Thyroid gland (tissue), 4 donors: ENCODE results near the gene NBPF9. TPM values are rescaled to one million over a fixed set of nuclear protein-coding genes. Genes with fewer than 3 reads are reported as not detected.
"Not testable (repeated sequence)": the region's sequence is repeated elsewhere in the genome, so short reads cannot be mapped to it uniquely, and the experiment has no call there.

ENCODE experiments used
- DNase-seq, 2 donors: peaks; one replicate each; pipeline ENCODE4 v3.0.0-alpha.2; 2019
- H3K27ac ChIP-seq, 3 donors: fragments of 200-600 bp; sonication (generic); 1 replicate in 2 of 3; 2 replicates in 1 of 3; pipeline ENCODE4 v1.5.1; 2016 to 2019; ENCODE audit warnings: mild to moderate bottlenecking in 1 of 3, moderate library complexity in 1 of 3
- H3K27me3 ChIP-seq: fragments of 200-600 bp; sonication (generic); one replicate; pipeline ENCODE4 v1.5.1; 2019
- H3K36me3 ChIP-seq, 2 donors: fragments of 200-600 bp; sonication (generic); one replicate each; pipeline ENCODE4 v1.5.1; 2016 to 2019
- H3K4me1 ChIP-seq, 2 donors: fragments of 200-600 bp; sonication (generic); one replicate each; pipeline ENCODE4 v1.5.1; 2017 to 2019
- H3K4me3 ChIP-seq, 3 donors: fragments of 200-600 bp; sonication (generic); replicated peaks in 1 of 3; 1 replicate in 2 of 3; 2 replicates in 1 of 3; pipeline ENCODE4 v1.5.1; 2016; ENCODE audit warnings: mild to moderate bottlenecking in 1 of 3
- H3K9me3 ChIP-seq: fragments of 200-600 bp; sonication (generic); one replicate; pipeline ENCODE4 v1.5.1; 2017
- POLR2A ChIP-seq, 2 donors: fragments of 450-650 bp; IDR thresholded peaks; one replicate each; pipeline ENCODE4 v1.6.1; 2017; ENCODE audit warnings: antibody characterized with exemption in 2 of 2, mild to moderate bottlenecking in 2 of 2, moderate library complexity in 1 of 2
- WGBS, 2 donors: methylation state at CpG; one replicate each; pipeline ENCODE4 v1.1.5; 2017; 5-methylcytosine and 5-hydroxymethylcytosine counted together
- intact Hi-C: fragments of 100-400 bp; cut with DNase I; formaldehyde crosslinking; loops from one replicate; pipeline ENCODE4 v1.15.1; 2023
- total RNA-seq, 4 donors: library from RNA; depleted of rRNA; stranded (reverse); fragments of >200 nt; gene quantifications; one replicate each; pipeline ENCODE4 v1.2.3, GENCODE V29; 2016

Gene NBPF9, protein sequence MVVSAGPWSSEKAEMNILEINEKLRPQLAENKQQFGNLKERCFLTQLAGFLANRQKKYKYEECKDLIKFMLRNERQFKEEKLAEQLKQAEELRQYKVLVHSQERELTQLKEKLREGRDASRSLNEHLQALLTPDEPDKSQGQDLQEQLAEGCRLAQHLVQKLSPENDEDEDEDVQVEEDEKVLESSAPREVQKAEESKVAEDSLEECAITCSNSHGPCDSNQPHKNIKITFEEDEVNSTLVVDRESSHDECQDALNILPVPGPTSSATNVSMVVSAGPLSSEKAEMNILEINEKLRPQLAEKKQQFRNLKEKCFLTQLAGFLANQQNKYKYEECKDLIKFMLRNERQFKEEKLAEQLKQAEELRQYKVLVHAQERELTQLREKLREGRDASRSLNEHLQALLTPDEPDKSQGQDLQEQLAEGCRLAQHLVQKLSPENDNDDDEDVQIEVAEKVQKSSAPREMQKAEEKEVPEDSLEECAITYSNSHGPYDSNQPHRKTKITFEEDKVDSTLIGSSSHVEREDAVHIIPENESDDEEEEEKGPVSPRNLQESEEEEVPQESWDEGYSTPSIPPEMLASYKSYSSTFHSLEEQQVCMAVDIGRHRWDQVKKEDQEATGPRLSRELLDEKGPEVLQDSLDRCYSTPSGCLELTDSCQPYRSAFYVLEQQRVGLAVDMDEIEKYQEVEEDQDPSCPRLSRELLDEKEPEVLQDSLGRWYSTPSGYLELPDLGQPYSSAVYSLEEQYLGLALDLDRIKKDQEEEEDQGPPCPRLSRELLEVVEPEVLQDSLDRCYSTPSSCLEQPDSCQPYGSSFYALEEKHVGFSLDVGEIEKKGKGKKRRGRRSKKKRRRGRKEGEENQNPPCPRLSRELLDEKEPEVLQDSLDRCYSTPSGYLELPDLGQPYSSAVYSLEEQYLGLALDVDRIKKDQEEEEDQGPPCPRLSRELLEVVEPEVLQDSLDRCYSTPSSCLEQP (N-terminal part only)
- 10 to 100 TPM; 27.8 to 36.0 (median 30.8) TPM for total RNA-seq

- peak within 1 kb of the TSS in 1 of 3 donors; percentile 73 for H3K27ac ChIP-seq
- TF ChIP-seq POLR2A (IDR thresholded peaks at IDR 0.05): peak in 1 of 2 donors; percentile 89
- H3K36me3 ChIP-seq, H3K4me1 ChIP-seq, H3K27me3 ChIP-seq, H3K4me3 ChIP-seq, H3K9me3 ChIP-seq, intact Hi-C loops: not testable (repeated sequence)
- DNase-seq: peak; percentile 60 to 72
- WGBS, 2 donors: no CpG with 5 or more reads among the region's 85 CpGs
Measured at GRCh38 chr1:149103109-149104081, at the start of gene NBPF9. NBPF9 (minus strand) TSS chr1:149103551; CDS start chr1:149082139, 21,412 bp downstream.

DNA sequence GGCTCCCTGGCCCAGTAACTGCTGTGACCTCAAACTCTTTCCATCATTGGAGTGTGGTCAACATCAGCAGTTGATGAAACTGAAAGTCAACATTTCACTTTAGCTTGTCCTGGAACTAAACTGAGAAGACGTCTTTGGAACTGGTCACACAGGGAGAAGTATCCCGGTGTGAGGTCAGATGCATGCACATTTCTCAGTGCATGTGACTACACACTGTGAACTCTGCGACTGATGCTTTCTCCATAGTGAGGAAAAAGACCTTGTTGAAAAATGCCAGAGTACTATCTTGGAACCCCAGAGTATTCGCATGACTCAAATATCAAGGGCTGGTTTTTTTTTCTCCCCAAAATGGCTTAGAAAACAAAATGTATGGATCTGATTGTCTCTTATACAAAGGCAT is 46.6 kb upstream of the NBPF9 start:
- 55 to 84% methylated on average over 3 to 4 of the region's 4 CpGs for WGBS, 2 donors
- DNase-seq, H3K4me1 ChIP-seq, H3K27ac ChIP-seq, H3K27me3 ChIP-seq, intact Hi-C loops, H3K36me3 ChIP-seq, H3K9me3 ChIP-seq, H3K4me3 ChIP-seq: not testable (repeated sequence)

- H3K27me3 ChIP-seq, H3K36me3 ChIP-seq, intact Hi-C loops, H3K4me3 ChIP-seq, DNase-seq, H3K27ac ChIP-seq, H3K4me1 ChIP-seq, H3K9me3 ChIP-seq: not testable (repeated sequence)
- 94 to 95% methylated on average over 2 of the region's 2 CpGs for WGBS, 2 donors
Measured at GRCh38 chr1:149137585-149137984, 34.2 kb upstream of the NBPF9 start.

- H3K9me3 ChIP-seq, H3K27me3 ChIP-seq, H3K27ac ChIP-seq, intact Hi-C loops, H3K36me3 ChIP-seq, H3K4me3 ChIP-seq, H3K4me1 ChIP-seq: not testable (repeated sequence)
- WGBS, 2 donors: 43 to 51% methylated on average over 7 of the region's 7 CpGs
- DNase-seq: peak; percentile 78 to 79
Measured at GRCh38 chr1:149130938-149131337, 27.6 kb upstream of the NBPF9 start.

DNA sequence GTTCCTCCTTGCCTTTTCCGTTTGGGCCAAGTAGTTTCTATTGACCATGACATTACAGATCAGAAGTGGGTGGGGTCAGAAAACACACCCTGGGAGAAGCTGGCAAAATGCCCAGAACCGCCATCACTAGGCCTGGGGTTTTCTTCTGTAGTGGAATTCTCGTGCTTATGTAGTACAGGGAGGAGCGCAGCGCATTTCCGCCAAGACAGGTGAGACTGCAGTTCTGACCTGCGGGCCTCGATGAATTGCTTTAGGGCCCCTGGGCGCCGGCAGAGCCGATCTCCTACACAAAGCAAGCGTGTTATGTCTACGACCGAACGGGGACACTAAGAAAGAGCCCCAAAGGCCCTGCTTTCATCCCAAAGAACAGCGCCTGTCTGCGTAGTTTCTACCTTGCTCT is 25.9 kb upstream of the NBPF9 start:
- H3K36me3 ChIP-seq, intact Hi-C loops, H3K9me3 ChIP-seq, H3K27me3 ChIP-seq, H3K27ac ChIP-seq, DNase-seq, H3K4me1 ChIP-seq, H3K4me3 ChIP-seq: not testable (repeated sequence)
- no CpG with 5 or more reads among the region's 17 CpGs for WGBS, 2 donors

DNA sequence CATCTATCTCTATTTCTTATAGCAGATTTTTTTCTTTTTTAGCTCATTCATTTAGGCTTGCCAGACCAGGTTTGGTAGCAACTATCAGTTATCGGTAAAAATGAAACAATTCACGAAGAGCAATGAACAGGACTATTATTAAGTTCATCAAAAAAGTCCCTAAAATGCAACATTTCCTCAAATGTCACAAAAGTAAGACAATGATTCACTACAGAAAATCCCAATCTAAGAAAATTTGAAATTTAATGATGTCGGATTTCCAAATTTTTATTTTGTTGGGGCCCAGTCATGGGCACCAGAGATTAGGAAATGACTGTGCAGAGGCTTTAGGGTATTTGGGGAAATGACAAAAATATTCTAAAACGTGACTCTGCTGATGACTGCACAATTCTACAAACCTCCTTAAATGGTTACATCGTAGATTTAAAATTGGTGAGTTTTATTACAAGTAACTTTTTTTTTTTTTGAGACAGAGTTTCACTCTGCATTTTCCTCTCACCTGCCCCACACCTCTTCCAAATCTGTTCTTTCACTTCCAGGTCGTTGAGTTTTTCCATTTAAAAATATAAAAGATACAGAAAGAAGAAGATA is 23.3 kb upstream of the NBPF9 start:
- H3K4me1 ChIP-seq, intact Hi-C loops, H3K9me3 ChIP-seq, H3K4me3 ChIP-seq, H3K27me3 ChIP-seq, H3K36me3 ChIP-seq, DNase-seq, H3K27ac ChIP-seq: not testable (repeated sequence)
- 83 to 88% methylated on average over 6 of the region's 6 CpGs for WGBS, 2 donors

- H3K4me1 ChIP-seq, H3K36me3 ChIP-seq, H3K4me3 ChIP-seq, H3K9me3 ChIP-seq, intact Hi-C loops, H3K27me3 ChIP-seq: not testable (repeated sequence)
- H3K27ac ChIP-seq: peak overlapping the region in 2 of 3 donors; percentile 32 to 53
- WGBS, 2 donors: 8 to 9% methylated on average over 7 to 8 of the region's 15 CpGs
- peak; percentile 47 to 61 for DNase-seq
Measured at GRCh38 chr1:149123948-149124926, 20.9 kb upstream of the NBPF9 start.

DNA sequence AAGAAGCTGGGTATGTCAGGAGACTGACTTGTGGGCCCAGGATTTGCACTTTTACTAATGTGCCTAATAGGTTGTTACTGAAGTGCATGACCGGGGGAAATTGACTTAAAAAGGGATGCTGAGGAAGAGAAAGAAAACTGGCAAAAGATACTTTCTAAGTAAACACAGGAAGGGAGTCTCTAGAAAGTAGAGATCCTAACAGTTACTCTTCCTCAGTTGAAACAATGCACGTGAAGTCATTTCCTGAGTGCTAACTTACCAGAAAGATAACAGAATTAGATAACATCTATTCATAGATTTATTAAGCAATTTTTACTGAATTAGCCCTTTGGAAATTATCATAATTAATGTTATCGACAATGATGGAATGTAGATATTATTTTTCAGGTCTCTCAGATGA is 9.5 kb upstream of the NBPF9 start:
- DNase-seq, intact Hi-C loops: not testable (repeated sequence)
- 82 to 96% methylated on average over 1 of the region's 3 CpGs for WGBS, 2 donors

DNA sequence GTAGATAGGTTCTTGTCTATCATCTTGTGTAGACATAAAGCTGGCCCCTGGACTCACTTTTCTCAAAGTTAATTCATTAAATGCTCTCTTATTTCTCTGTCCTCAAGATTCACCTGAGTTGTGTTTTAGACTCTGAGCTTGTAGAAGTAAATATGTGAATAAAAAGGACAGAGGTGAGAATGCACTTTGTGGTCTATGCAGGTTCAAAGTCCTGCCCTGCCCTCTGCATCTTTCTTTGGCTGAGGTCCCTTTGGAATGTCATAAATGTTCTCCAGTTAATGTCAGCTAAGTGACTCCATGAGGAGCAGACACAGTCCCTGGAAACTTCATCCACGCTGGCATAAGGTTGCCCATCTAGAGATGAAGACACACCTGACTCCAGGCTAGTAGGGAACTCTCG is 7.0 kb upstream of the NBPF9 start:
- H3K36me3 ChIP-seq, H3K27ac ChIP-seq, H3K4me3 ChIP-seq, H3K9me3 ChIP-seq, intact Hi-C loops, H3K27me3 ChIP-seq, DNase-seq, H3K4me1 ChIP-seq: not testable (repeated sequence)
- 92% methylated on average over 2 of the region's 2 CpGs; no CpG with 5 or more reads in 1 of the 2 donors for WGBS, 2 donors

More for the DNA sequence above, 9.5 kb upstream of the NBPF9 start:
- not testable (repeated sequence) for H3K9me3 ChIP-seq, H3K27ac ChIP-seq, H3K4me1 ChIP-seq, H3K27me3 ChIP-seq, H3K4me3 ChIP-seq, H3K36me3 ChIP-seq

- H3K27me3 ChIP-seq, H3K9me3 ChIP-seq, intact Hi-C loops, H3K36me3 ChIP-seq, H3K4me3 ChIP-seq, H3K4me1 ChIP-seq, H3K27ac ChIP-seq: not testable (repeated sequence)
- no CpG with 5 or more reads among the region's 16 CpGs for WGBS, 2 donors
- DNase-seq: peak; percentile 50 to 51
Measured at GRCh38 chr1:149102574-149102973, 777 bp downstream of the NBPF9 start.

DNA sequence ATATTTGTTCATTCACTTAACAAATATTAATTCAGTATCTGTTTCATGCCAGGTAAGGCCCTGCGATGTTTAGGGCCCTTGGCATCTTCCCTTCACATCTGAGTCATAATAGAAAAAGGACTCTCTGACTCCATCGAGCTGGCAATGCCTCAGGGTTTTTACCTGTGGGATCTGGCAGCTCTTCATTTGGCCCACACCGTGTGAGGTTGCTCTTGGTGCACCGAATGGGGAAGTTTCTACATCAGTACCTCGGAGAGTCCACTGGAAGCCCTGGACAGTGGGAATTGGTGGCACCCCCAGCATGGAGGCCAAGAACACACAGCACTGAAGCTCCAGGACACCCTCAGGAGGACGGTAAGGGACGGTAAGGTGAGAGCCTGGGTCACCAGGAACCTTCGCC is 5.1 kb downstream of the NBPF9 start:
- H3K4me1 ChIP-seq, H3K27me3 ChIP-seq, DNase-seq, H3K4me3 ChIP-seq, intact Hi-C loops, H3K27ac ChIP-seq, H3K36me3 ChIP-seq, H3K9me3 ChIP-seq: not testable (repeated sequence)
- 60 to 100% methylated on average over 1 to 2 of the region's 8 CpGs for WGBS, 2 donors
